Panc1 (cell line): ENCODE data around the gene HIGD1A. TPM values are rescaled to one million over a fixed set of nuclear protein-coding genes. Genes with fewer than 3 reads are reported as not detected.

Experiments
- ATAC-seq: fragments of 200-7000 bp; cut with Tn5 transposase; 2 replicates; pipeline ENCODE4 v1.9.1; 2020; ENCODE audit warnings: mild to moderate bottlenecking, moderate library complexity
- BruUV-seq: library from RNA; stranded (reverse); fragments of 400-500 nt; replicated peaks from 2 replicates; lab custom pipeline; 2021; lab: Mats Ljungman, UMichigan
- CTCF ChIA-PET: fragments of 300-600 bp; sonication (Branson Sonifier 250); formaldehyde crosslinking; loops from one replicate; lab custom pipeline; 2022; ENCODE audit warnings: antibody characterized with exemption; lab: Charles Lee
- POLR2A ChIA-PET: fragments of 300-600 bp; sonication (Branson Sonifier 250); formaldehyde crosslinking; loops from one replicate; lab custom pipeline; 2022; ENCODE audit warnings: antibody characterized with exemption; lab: Charles Lee
- DNase-seq: peaks from one replicate; pipeline ENCODE4 v3.0.0-alpha.2; 2010; ENCODE audit warnings: low read depth, low spot score
- H3K27ac ChIP-seq: 2 replicates; pipeline ENCODE4 v1.5.1; 2011; ENCODE audit warnings: mild to moderate bottlenecking, low read length, inconsistent platforms
- H3K27me3 ChIP-seq: fragments of 200-500 bp; sonication (Bioruptor generic); 2 replicates; pipeline ENCODE4 v1.6.0; 2014; ENCODE audit warnings: low read length, inconsistent platforms; ENCODE audit not compliant: control insufficient read depth, insufficient read depth
- H3K36me3 ChIP-seq: fragments of 200-500 bp; sonication (Bioruptor generic); 2 replicates; pipeline ENCODE4 v1.5.1; 2014; ENCODE audit warnings: inconsistent platforms, mild to moderate bottlenecking, low read length, moderate library complexity; ENCODE audit not compliant: control insufficient read depth, insufficient read depth
- H3K4me1 ChIP-seq: 2 replicates; pipeline ENCODE4 v1.5.1; 2011; ENCODE audit warnings: inconsistent platforms, mild to moderate bottlenecking, low read length, moderate library complexity; ENCODE audit not compliant: control insufficient read depth, insufficient read depth
- H3K4me3 ChIP-seq, 2 experiments: 2 replicates each; pipeline ENCODE4 v1.5.1; 2011 to 2012; ENCODE audit warnings: low read depth in 2 of 2, low read length in 2 of 2, mild to moderate bottlenecking in 2 of 2, inconsistent platforms in 1 of 2, moderate library complexity in 1 of 2
- H3K9me3 ChIP-seq: fragments of 200-500 bp; sonication (Bioruptor generic); 2 replicates; pipeline ENCODE4 v1.5.1; 2014; ENCODE audit warnings: low read depth, mild to moderate bottlenecking, inconsistent platforms, low read length, moderate library complexity; ENCODE audit not compliant: control insufficient read depth, insufficient read depth
- POLR2AphosphoS5 ChIP-seq: IDR thresholded peaks from 2 replicates; pipeline ENCODE4 v1.6.1; 2012; ENCODE audit warnings: mild to moderate bottlenecking, low read depth, low read length, moderate library complexity
- SIN3A ChIP-seq: IDR thresholded peaks from 2 replicates; pipeline ENCODE4 v1.6.1; 2012; ENCODE audit warnings: low read depth, mild to moderate bottlenecking, low read length, moderate library complexity, borderline replicate concordance; ENCODE audit not compliant: insufficient read depth
- TCF7L2 ChIP-seq: IDR thresholded peaks from 2 replicates; pipeline ENCODE4 v1.6.1; 2011; ENCODE audit warnings: mild to moderate bottlenecking, low read depth, low read length, inconsistent platforms
- in situ Hi-C: cut with HindIII; loops from 2 replicates; pipeline ENCODE4 v1.10.0; 2016; ENCODE audit warnings: low sequenced_read_pairs, low pct_unique_long_range_greater_than_20kb
- intact Hi-C: fragments of 100-400 bp; cut with micrococcal nuclease; formaldehyde crosslinking; loops from one replicate; pipeline ENCODE4 v1.10.0; 2022; ENCODE audit not compliant: unreplicated experiment
- total RNA-seq: library from RNA; stranded (reverse); gene quantifications from one replicate; pipeline ENCODE4 v1.2.1, GENCODE V29; 2021; ENCODE audit not compliant: unreplicated experiment
- TF ChIP-seq, protein P1 (sequence below): fragments of 450-650 bp; IDR thresholded peaks from 2 replicates; pipeline ENCODE4 v1.5.1; 2017; ENCODE audit warnings: mild to moderate bottlenecking
- TF ChIP-seq, protein P2 (sequence below), 2 experiments: IDR thresholded peaks; 2 replicates each; pipeline ENCODE4 v1.6.1; 2011 to 2012; ENCODE audit warnings: low read depth in 2 of 2, control low read depth in 1 of 2, low read length in 1 of 2, mild to moderate bottlenecking in 1 of 2, moderate library complexity in 1 of 2; ENCODE audit not compliant: insufficient read depth in 1 of 2

HIGD1A gene
- total RNA-seq, 1 experiment from 2014 or later: 74.6 TPM

DNA sequence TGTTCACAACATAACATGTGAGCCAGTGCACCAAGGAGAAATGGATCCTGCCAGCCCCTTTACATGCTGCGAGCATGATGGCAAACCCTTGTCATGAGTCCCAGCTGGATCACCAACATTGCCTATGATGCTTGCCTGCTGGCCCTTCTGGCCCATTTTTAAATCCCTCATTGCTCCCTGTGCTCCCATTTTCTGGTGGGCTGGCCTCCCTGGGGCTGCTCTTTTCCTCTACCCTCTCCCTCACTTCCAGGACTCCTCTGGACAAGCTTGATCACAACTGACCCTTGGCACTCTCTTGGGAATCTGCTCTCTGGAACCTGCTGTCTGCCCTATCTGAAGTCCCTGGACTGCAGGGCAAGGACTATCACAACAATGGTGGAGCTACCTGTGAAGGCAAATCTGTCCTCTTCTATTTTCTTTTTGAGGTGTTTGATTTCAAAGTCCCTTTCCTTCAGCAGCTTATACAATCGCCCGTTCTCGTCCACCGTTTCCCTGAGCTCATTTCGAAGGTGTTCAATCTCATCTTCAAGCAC is 47.5 kb downstream of the HIGD1A start:
- H3K36me3 ChIP-seq: no peaks in the 10 kb centered on the region
- ATAC-seq (no peak), DNase-seq (no peak)
- intact Hi-C loops (no loop called here), in situ Hi-C loops (no loop called here)
- no TSS peak for BruUV-seq
- no peak overlapping the region for H3K4me3 ChIP-seq
- H3K27ac ChIP-seq: no peak overlapping the region
- no peaks in the 10 kb centered on the region for H3K4me1 ChIP-seq
- no peaks in the 10 kb centered on the region for H3K9me3 ChIP-seq
- POLR2A ChIA-PET: no interaction called here
- CTCF ChIA-PET: interaction anchor here (0.6 kb wide), 1 partner anchor 687 kb away, joined by 4 read pairs; no protein-coding TSS in a partner anchor
- no peak for TF ChIP-seq POLR2AphosphoS5
- no peak for TF ChIP-seq SIN3A
- TF ChIP-seq, protein P1, sequence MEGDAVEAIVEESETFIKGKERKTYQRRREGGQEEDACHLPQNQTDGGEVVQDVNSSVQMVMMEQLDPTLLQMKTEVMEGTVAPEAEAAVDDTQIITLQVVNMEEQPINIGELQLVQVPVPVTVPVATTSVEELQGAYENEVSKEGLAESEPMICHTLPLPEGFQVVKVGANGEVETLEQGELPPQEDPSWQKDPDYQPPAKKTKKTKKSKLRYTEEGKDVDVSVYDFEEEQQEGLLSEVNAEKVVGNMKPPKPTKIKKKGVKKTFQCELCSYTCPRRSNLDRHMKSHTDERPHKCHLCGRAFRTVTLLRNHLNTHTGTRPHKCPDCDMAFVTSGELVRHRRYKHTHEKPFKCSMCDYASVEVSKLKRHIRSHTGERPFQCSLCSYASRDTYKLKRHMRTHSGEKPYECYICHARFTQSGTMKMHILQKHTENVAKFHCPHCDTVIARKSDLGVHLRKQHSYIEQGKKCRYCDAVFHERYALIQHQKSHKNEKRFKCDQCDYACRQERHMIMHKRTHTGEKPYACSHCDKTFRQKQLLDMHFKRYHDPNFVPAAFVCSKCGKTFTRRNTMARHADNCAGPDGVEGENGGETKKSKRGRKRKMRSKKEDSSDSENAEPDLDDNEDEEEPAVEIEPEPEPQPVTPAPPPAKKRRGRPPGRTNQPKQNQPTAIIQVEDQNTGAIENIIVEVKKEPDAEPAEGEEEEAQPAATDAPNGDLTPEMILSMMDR: no peak
- TF ChIP-seq, protein P2, sequence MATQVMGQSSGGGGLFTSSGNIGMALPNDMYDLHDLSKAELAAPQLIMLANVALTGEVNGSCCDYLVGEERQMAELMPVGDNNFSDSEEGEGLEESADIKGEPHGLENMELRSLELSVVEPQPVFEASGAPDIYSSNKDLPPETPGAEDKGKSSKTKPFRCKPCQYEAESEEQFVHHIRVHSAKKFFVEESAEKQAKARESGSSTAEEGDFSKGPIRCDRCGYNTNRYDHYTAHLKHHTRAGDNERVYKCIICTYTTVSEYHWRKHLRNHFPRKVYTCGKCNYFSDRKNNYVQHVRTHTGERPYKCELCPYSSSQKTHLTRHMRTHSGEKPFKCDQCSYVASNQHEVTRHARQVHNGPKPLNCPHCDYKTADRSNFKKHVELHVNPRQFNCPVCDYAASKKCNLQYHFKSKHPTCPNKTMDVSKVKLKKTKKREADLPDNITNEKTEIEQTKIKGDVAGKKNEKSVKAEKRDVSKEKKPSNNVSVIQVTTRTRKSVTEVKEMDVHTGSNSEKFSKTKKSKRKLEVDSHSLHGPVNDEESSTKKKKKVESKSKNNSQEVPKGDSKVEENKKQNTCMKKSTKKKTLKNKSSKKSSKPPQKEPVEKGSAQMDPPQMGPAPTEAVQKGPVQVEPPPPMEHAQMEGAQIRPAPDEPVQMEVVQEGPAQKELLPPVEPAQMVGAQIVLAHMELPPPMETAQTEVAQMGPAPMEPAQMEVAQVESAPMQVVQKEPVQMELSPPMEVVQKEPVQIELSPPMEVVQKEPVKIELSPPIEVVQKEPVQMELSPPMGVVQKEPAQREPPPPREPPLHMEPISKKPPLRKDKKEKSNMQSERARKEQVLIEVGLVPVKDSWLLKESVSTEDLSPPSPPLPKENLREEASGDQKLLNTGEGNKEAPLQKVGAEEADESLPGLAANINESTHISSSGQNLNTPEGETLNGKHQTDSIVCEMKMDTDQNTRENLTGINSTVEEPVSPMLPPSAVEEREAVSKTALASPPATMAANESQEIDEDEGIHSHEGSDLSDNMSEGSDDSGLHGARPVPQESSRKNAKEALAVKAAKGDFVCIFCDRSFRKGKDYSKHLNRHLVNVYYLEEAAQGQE (IDR thresholded peaks at IDR 0.05; ENCODE audit: insufficient read depth in 1 of 2, low read depth in 2 of 2, low read length in 1 of 2): no peak
- TF ChIP-seq TCF7L2: no peak
- no peaks in the 10 kb centered on the region for H3K27me3 ChIP-seq

DNA sequence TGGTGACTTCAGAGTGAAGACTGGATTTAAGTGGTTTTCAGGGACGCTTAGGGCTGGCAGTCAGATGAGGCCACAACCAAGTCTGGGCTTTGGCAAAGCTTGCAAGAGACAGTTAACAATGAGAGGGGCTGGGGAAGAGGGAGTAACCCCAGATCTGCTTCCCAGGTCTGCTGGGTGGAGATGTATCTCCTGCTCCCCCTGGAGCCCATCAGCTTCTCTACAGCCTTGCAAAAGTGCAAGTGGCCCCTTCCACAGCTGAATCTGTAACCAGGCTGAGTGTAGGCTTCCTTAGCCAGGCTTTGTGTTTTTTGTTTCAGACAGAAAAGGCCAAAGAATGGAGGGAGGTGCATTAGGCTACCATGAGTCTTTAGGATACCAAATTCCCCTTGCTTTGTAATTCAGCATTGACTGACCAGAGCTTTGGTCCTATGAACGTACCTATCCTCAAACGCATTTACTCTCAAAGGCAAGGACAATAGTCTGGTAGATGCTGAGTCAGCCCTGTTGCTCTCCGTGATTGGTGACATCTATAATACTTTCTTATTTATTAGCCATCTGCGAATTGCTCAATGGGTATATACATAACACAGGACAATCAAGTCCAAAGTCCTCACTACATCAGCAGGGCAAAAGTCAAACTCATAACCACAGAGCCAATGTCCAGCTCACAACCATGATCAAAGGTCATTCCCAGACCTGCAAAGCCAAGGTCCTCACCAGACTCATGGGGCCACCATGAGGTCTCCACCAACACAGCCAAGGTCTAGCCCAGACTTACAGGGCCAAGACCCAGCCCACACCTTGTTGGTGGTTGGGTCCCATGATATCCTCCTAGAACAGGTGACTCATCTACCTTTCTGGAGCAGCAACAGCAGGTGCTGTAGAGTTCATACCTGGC is 48.4 kb downstream of the HIGD1A start:
- no TSS peak for BruUV-seq
- no peaks in the 10 kb centered on the region for H3K9me3 ChIP-seq
- H3K27me3 ChIP-seq: no peaks in the 10 kb centered on the region
- peak; percentile 79 for ATAC-seq
- no peak for DNase-seq
- TF ChIP-seq, protein P1: peak; percentile 65
- TF ChIP-seq, protein P2 (IDR thresholded peaks at IDR 0.05; ENCODE audit: insufficient read depth in 1 of 2, low read depth in 2 of 2, low read length in 1 of 2): no peak
- no peak overlapping the region for H3K4me3 ChIP-seq
- intact Hi-C loops (no loop called here), in situ Hi-C loops (no loop called here)
- no peaks in the 10 kb centered on the region for H3K36me3 ChIP-seq
- no peak overlapping the region for H3K27ac ChIP-seq
- POLR2A ChIA-PET: no interaction called here
- no peaks in the 10 kb centered on the region for H3K4me1 ChIP-seq
- CTCF ChIA-PET: interaction anchor here (0.6 kb wide), 1 partner anchor 687 kb away, joined by 4 read pairs; no protein-coding TSS in a partner anchor
